RWPE2 (cell line): ENCODE results near the gene DSCAML1.

ENCODE experiments used
- ATAC-seq: fragments of 200-7000 bp; cut with Tn5 transposase; 3 replicates; pipeline ENCODE4 v1.9.1; 2021; ENCODE audit warnings: low read depth
- DNase-seq: peaks from one replicate; pipeline ENCODE4 v3.0.0-alpha.2; 2020; ENCODE audit warnings: low spot score
- H3K27ac ChIP-seq: fragments of 450-650 bp; 2 replicates; pipeline ENCODE4 v1.5.1; 2017; ENCODE audit warnings: mild to moderate bottlenecking; ENCODE audit not compliant: poor library complexity, severe bottlenecking
- H3K27me3 ChIP-seq: fragments of 250-450 bp; sonication (Bioruptor Pico); 2 replicates; pipeline ENCODE4 v1.5.1; 2021; ENCODE audit warnings: mild to moderate bottlenecking, moderate library complexity; ENCODE audit not compliant: insufficient read depth, poor library complexity, severe bottlenecking
- H3K36me3 ChIP-seq: fragments of 250-450 bp; sonication (Bioruptor Pico); 2 replicates; pipeline ENCODE4 v1.5.1; 2020; ENCODE audit warnings: low read depth, mild to moderate bottlenecking, moderate library complexity
- H3K4me1 ChIP-seq: fragments of 250-450 bp; sonication (Bioruptor Pico); 2 replicates; pipeline ENCODE4 v1.5.1; 2021; ENCODE audit warnings: mild to moderate bottlenecking, moderate library complexity; ENCODE audit not compliant: insufficient read depth, poor library complexity, severe bottlenecking
- H3K4me3 ChIP-seq: fragments of 250-450 bp; sonication (Bioruptor Pico); 2 replicates; pipeline ENCODE4 v1.5.1; 2021; ENCODE audit warnings: mild to moderate bottlenecking, moderate library complexity; ENCODE audit not compliant: severe bottlenecking
- H3K9me3 ChIP-seq: fragments of 250-450 bp; sonication (Bioruptor Pico); 2 replicates; pipeline ENCODE4 v1.5.1; 2021; ENCODE audit warnings: mild to moderate bottlenecking, moderate library complexity; ENCODE audit not compliant: severe bottlenecking
- CTCF ChIP-seq: fragments of 450-650 bp; IDR thresholded peaks from one replicate; pipeline ENCODE4 v1.5.1; 2017; ENCODE audit warnings: mild to moderate bottlenecking, moderate library complexity; ENCODE audit not compliant: poor library complexity, severe bottlenecking

The DSCAML1 gene

GRCh38 chr11:117654281-117655255 lies 142.4 kb downstream of the DSCAML1 start:
- Histone ChIP-seq H3K27ac (no peak overlapping the region), H3K36me3 (no peaks in the 10 kb centered on the region), H3K9me3 (no peaks in the 10 kb centered on the region), H3K27me3 (peaks cover 11% of the 10 kb centered on the region), H3K4me1 (no peaks in the 10 kb centered on the region), H3K4me3 (no peak overlapping the region)
- ATAC-seq (no peak), DNase-seq (no peak)
- TF ChIP-seq CTCF = no peak

- H3K4me1 ChIP-seq = no peaks in the 10 kb centered on the region
- H3K27me3 ChIP-seq = peaks cover 8% of the 10 kb centered on the region
- TF ChIP-seq CTCF = no peak
- DNase-seq (no peak), ATAC-seq (no peak)
- no peak overlapping the region for H3K4me3 ChIP-seq
- no peaks in the 10 kb centered on the region for H3K9me3 ChIP-seq
- H3K36me3 ChIP-seq = no peaks in the 10 kb centered on the region
- no peak overlapping the region for H3K27ac ChIP-seq
Measured at GRCh38 chr11:117652521-117652920, 144.5 kb downstream of the DSCAML1 start.

- H3K4me3 ChIP-seq = no peak overlapping the region
- ATAC-seq (no peak), DNase-seq (no peak)
- TF ChIP-seq CTCF = no peak
- H3K36me3 ChIP-seq = no peaks in the 10 kb centered on the region
- H3K9me3 ChIP-seq = no peaks in the 10 kb centered on the region
- no peak overlapping the region for H3K27ac ChIP-seq
- no peaks in the 10 kb centered on the region for H3K4me1 ChIP-seq
- peaks cover 3% of the 10 kb centered on the region for H3K27me3 ChIP-seq
Measured at GRCh38 chr11:117649296-117650055, 147.5 kb downstream of the DSCAML1 start.

- peaks cover 13% of the 10 kb centered on the region for H3K27me3 ChIP-seq
- DNase-seq = no peak
- no peaks in the 10 kb centered on the region for H3K9me3 ChIP-seq
- H3K4me3 ChIP-seq = no peak overlapping the region
- H3K27ac ChIP-seq = no peak overlapping the region
- H3K4me1 ChIP-seq = no peaks in the 10 kb centered on the region
- ATAC-seq = no peak
- no peaks in the 10 kb centered on the region for H3K36me3 ChIP-seq
- no peak for TF ChIP-seq CTCF
Measured at GRCh38 chr11:117647872-117648271, 149.1 kb downstream of the DSCAML1 start.
